Fibroblast of mammary gland (primary cell): ENCODE data around the gene PLA2G15.
A peak's percentile ranks its signal among the peaks of the same experiment; 100 is the strongest.

Experiments used
- DNase-seq: peaks from one replicate; pipeline ENCODE4 v3.0.0-alpha.2; 2010; ENCODE audit warnings: low read depth
- H3K4me3 ChIP-seq: 2 replicates; pipeline ENCODE4 v1.5.1; 2011; ENCODE audit warnings: low read depth, mild to moderate bottlenecking, low read length, moderate library complexity; ENCODE audit not compliant: control insufficient read depth
- TF ChIP-seq, protein P1 (sequence below): conservative IDR thresholded peaks from 2 replicates; pipeline ENCODE4 v1.5.1; 2011; ENCODE audit warnings: low read depth, low read length, inconsistent platforms; ENCODE audit not compliant: control insufficient read depth, insufficient read depth

PLA2G15 gene

DNA sequence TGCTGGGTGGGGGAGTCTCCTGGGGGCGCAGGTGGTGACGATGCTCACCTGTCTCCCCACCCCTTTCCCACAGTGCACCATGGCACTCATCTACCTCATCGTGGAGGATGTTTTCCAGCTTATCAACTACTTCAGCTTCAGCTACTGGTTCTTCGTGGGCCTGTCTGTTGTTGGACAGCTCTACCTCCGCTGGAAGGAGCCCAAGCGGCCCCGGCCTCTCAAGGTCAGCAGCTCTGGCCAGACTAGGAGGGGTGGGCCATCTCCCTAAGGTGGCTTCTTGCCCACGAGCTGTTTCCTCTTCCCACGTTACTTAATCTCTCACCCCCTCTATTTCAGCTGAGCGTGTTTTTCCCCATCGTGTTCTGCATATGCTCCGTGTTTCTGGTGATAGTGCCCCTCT, 51.1 kb downstream of the PLA2G15 start:
- DNase-seq, result no peak
- no peak overlapping the region for H3K4me3 ChIP-seq
- TF ChIP-seq, protein P1, sequence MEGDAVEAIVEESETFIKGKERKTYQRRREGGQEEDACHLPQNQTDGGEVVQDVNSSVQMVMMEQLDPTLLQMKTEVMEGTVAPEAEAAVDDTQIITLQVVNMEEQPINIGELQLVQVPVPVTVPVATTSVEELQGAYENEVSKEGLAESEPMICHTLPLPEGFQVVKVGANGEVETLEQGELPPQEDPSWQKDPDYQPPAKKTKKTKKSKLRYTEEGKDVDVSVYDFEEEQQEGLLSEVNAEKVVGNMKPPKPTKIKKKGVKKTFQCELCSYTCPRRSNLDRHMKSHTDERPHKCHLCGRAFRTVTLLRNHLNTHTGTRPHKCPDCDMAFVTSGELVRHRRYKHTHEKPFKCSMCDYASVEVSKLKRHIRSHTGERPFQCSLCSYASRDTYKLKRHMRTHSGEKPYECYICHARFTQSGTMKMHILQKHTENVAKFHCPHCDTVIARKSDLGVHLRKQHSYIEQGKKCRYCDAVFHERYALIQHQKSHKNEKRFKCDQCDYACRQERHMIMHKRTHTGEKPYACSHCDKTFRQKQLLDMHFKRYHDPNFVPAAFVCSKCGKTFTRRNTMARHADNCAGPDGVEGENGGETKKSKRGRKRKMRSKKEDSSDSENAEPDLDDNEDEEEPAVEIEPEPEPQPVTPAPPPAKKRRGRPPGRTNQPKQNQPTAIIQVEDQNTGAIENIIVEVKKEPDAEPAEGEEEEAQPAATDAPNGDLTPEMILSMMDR, result no peak

GRCh38 chr16:68296693-68297092, 51.5 kb downstream of the PLA2G15 start:
- no peak overlapping the region for H3K4me3 ChIP-seq
- DNase-seq, result no peak
- TF ChIP-seq, protein P1, result no peak

DNA sequence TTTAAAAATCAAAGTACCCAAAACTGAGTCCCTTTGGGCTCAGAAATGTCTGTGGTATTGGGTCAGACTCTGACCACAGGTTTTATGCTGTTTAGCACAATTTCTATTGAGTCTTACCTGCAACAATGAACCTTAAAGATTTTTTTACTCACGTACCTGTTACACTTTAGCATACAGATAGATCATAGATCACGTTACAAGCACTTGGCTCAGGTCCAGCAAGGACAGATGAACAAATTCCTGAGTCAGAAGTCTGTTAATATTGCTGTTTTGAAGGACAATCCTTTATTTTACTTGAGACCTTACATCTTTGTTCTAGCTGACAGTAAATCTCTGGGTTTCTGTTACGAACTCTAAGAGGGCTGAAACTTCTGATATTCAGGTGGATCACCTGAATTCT, 52.7 kb downstream of the PLA2G15 start:
- no peak overlapping the region for H3K4me3 ChIP-seq
- TF ChIP-seq, protein P1, result no peak
- peak; percentile 30 for DNase-seq

- DNase-seq, result no peak
- TF ChIP-seq, protein P1, result no peak
- no peak overlapping the region for H3K4me3 ChIP-seq
Measured at GRCh38 chr16:68298312-68298711, 53.1 kb downstream of the PLA2G15 start.

- no peak overlapping the region for H3K4me3 ChIP-seq
- TF ChIP-seq, protein P1, result no peak
- peak; percentile 73 for DNase-seq
Measured at GRCh38 chr16:68298907-68299561, 53.9 kb downstream of the PLA2G15 start.

- DNase-seq, result no peak
Measured at GRCh38 chr16:68299571-68300453, 54.6 kb downstream of the PLA2G15 start.

More at GRCh38 chr16:68299571-68300453, 54.6 kb downstream of the PLA2G15 start:
- TF ChIP-seq, protein P1, result no peak
- no peak overlapping the region for H3K4me3 ChIP-seq
